Stimulated activated CD8-positive, alpha-beta memory T cell treated with anti-CD3 and anti-CD28 coated beads, Interleukin-4, amount 100 ng/mL, for 48 hours (primary cell): Measurements from ENCODE around the gene MYCBP.
"Not testable (repeated sequence)": the region's sequence is repeated elsewhere in the genome, so short reads cannot be mapped to it uniquely, and the experiment has no call there.

Source experiments
- DNase-seq: peaks from one replicate; pipeline ENCODE4 v3.0.0-alpha.2; 2020

MYCBP gene

GRCh38 chr1:38865112-38865715 lies 7.9 kb downstream of the MYCBP start:
- no peak for DNase-seq

- no peak for DNase-seq
These were observed 12.7 kb downstream of the MYCBP start for GRCh38 chr1:38860454-38860795.

- DNase-seq = peak; percentile 98
These were observed 13.3 kb downstream of the MYCBP start, which contains the start of gene RRAGC for GRCh38 chr1:38859561-38860453. Gene RRAGC, minus strand, starts transcription at chr1:38859772. Its CDS starts 126 bp downstream, at chr1:38859646.

GRCh38 chr1:38858833-38859560 lies 14.2 kb downstream of the MYCBP start:
- peak; percentile 73 for DNase-seq

- DNase-seq = no peak
These were observed 20.4 kb downstream of the MYCBP start for GRCh38 chr1:38852780-38853179.

GRCh38 chr1:38848071-38848470 lies 25.1 kb downstream of the MYCBP start:
- DNase-seq = no peak

GRCh38 chr1:38846210-38846609 lies 26.9 kb downstream of the MYCBP start:
- DNase-seq = no peak

- not testable (repeated sequence) for DNase-seq
These were observed 28.1 kb downstream of the MYCBP start for GRCh38 chr1:38845088-38845487.

GRCh38 chr1:38840281-38840680 lies 32.9 kb downstream of the MYCBP start:
- DNase-seq = no peak

GRCh38 chr1:38839363-38839762 lies 33.8 kb downstream of the MYCBP start:
- no peak for DNase-seq

- not testable (repeated sequence) for DNase-seq
These were observed 36.8 kb downstream of the MYCBP start for GRCh38 chr1:38836316-38836715.

- no peak for DNase-seq
These were observed 38.0 kb downstream of the MYCBP start for GRCh38 chr1:38834937-38835827.

GRCh38 chr1:38834221-38834782 lies 38.8 kb downstream of the MYCBP start:
- no peak for DNase-seq

- DNase-seq = no peak
These were observed 40.0 kb downstream of the MYCBP start for GRCh38 chr1:38833146-38833545.

GRCh38 chr1:38832370-38832734 lies 40.8 kb downstream of the MYCBP start:
- no peak for DNase-seq

- DNase-seq = no peak
These were observed 41.3 kb downstream of the MYCBP start for GRCh38 chr1:38831731-38832369.

- no peak for DNase-seq
These were observed 43.8 kb downstream of the MYCBP start for GRCh38 chr1:38829368-38829767.

- DNase-seq = no peak
These were observed 45.8 kb downstream of the MYCBP start for GRCh38 chr1:38827318-38827717.

- DNase-seq = no peak
These were observed 46.3 kb downstream of the MYCBP start for GRCh38 chr1:38826886-38827285.

- DNase-seq = no peak
These were observed 46.9 kb downstream of the MYCBP start for GRCh38 chr1:38826262-38826661.

GRCh38 chr1:38820860-38821259 lies 52.3 kb downstream of the MYCBP start:
- no peak for DNase-seq

GRCh38 chr1:38819516-38819915 lies 53.6 kb downstream of the MYCBP start:
- no peak for DNase-seq
